Trophoblast cell (in vitro differentiated cells and primary cell): Measurements from ENCODE around the gene NPIPA2. TPM values are rescaled to one million over a fixed set of nuclear protein-coding genes. Genes with fewer than 3 reads are reported as not detected.
"Not testable (repeated sequence)": the region's sequence is repeated elsewhere in the genome, so short reads cannot be mapped to it uniquely, and the experiment has no call there.

Experiments used
- DNase-seq, 2 donors: peaks; one replicate each; pipeline ENCODE4 v3.0.0-alpha.2; 2016
- H2AFZ ChIP-seq: 2 replicates; pipeline ENCODE4 v1.6.1; 2013; ENCODE audit warnings: low read length, moderate library complexity, mild to moderate bottlenecking; ENCODE audit not compliant: insufficient read depth, poor library complexity
- H2AK5ac ChIP-seq: 2 replicates; pipeline ENCODE4 v1.6.1; 2013; ENCODE audit warnings: mild to moderate bottlenecking, low read length
- H2BK120ac ChIP-seq: 2 replicates; pipeline ENCODE4 v1.6.1; 2013; ENCODE audit warnings: low read length, mild to moderate bottlenecking, moderate library complexity; ENCODE audit not compliant: insufficient read depth, poor library complexity
- H2BK12ac ChIP-seq: 2 replicates; pipeline ENCODE4 v1.6.1; 2013; ENCODE audit warnings: mild to moderate bottlenecking, low read length, moderate library complexity
- H2BK5ac ChIP-seq: 2 replicates; pipeline ENCODE4 v1.6.1; 2013; ENCODE audit warnings: low read length, low read depth, moderate library complexity, mild to moderate bottlenecking; ENCODE audit not compliant: poor library complexity
- H3K14ac ChIP-seq: 2 replicates; pipeline ENCODE4 v1.6.1; 2013; ENCODE audit warnings: mild to moderate bottlenecking, low read length
- H3K18ac ChIP-seq: 2 replicates; pipeline ENCODE4 v1.6.1; 2013; ENCODE audit warnings: mild to moderate bottlenecking, low read length
- H3K23ac ChIP-seq: 2 replicates; pipeline ENCODE4 v1.6.1; 2013; ENCODE audit warnings: low read length
- H3K27ac ChIP-seq: 2 replicates; pipeline ENCODE4 v1.5.1; 2013; ENCODE audit warnings: low read depth, mild to moderate bottlenecking, inconsistent platforms, low read length, moderate library complexity
- H3K27me3 ChIP-seq: 2 replicates; pipeline ENCODE4 v1.6.1; 2013; ENCODE audit warnings: inconsistent platforms, mild to moderate bottlenecking, low read length, moderate library complexity; ENCODE audit not compliant: insufficient read depth
- H3K36me3 ChIP-seq, 2 experiments: 1 replicate in 1 of 2; 2 replicates in 1 of 2; pipeline ENCODE4 v1.6.1; 2013; ENCODE audit warnings: low read length in 2 of 2, mild to moderate bottlenecking in 2 of 2, moderate library complexity in 1 of 2; ENCODE audit not compliant: insufficient read depth in 2 of 2, control insufficient read depth in 1 of 2
- H3K4ac ChIP-seq: 2 replicates; pipeline ENCODE4 v1.6.1; 2013; ENCODE audit warnings: low read depth, mild to moderate bottlenecking, low read length, moderate library complexity
- H3K4me1 ChIP-seq, 2 experiments: 1 replicate in 1 of 2; 2 replicates in 1 of 2; pipeline ENCODE4 v1.6.1; 2013; ENCODE audit warnings: low read length in 2 of 2, mild to moderate bottlenecking in 2 of 2, moderate library complexity in 1 of 2; ENCODE audit not compliant: insufficient read depth in 2 of 2, control insufficient read depth in 1 of 2
- H3K4me2 ChIP-seq: 2 replicates; pipeline ENCODE4 v1.6.1; 2013; ENCODE audit warnings: inconsistent platforms, mild to moderate bottlenecking, low read length, moderate library complexity
- H3K4me3 ChIP-seq: 2 replicates; pipeline ENCODE4 v1.5.1; 2013; ENCODE audit warnings: mild to moderate bottlenecking, low read depth, low read length, inconsistent platforms
- H3K79me1 ChIP-seq: one replicate; pipeline ENCODE4 v1.6.1; 2013; ENCODE audit warnings: low read length
- H3K79me2 ChIP-seq: 2 replicates; pipeline ENCODE4 v1.6.1; 2013; ENCODE audit warnings: low read length, mild to moderate bottlenecking; ENCODE audit not compliant: control insufficient read depth, insufficient read depth, poor library complexity
- H3K9ac ChIP-seq: 2 replicates; pipeline ENCODE4 v1.6.1; 2013; ENCODE audit warnings: mild to moderate bottlenecking, low read length
- H3K9me3 ChIP-seq: 2 replicates; pipeline ENCODE4 v1.6.1; 2013; ENCODE audit warnings: low read depth, mild to moderate bottlenecking, control low read depth, inconsistent platforms, low read length; ENCODE audit not compliant: insufficient read depth
- H4K12ac ChIP-seq: 2 replicates; pipeline ENCODE4 v1.6.1; 2013; ENCODE audit warnings: low read depth, mild to moderate bottlenecking, low read length, moderate library complexity
- H4K8ac ChIP-seq: 2 replicates; pipeline ENCODE4 v1.6.1; 2013; ENCODE audit warnings: low read depth, mild to moderate bottlenecking, low read length, moderate library complexity
- H4K91ac ChIP-seq: one replicate; pipeline ENCODE4 v1.6.1; 2013; ENCODE audit warnings: low read depth, mild to moderate bottlenecking, low read length, moderate library complexity
- WGBS: extraction: QIAGEN DNeasy Blood & Tissue Kit; methylation state at CpG from one replicate; pipeline ENCODE4 v1.1.7; 2013; ENCODE audit warnings: missing lambda C conversion rate; ENCODE audit not compliant: insufficient read length, insufficient coverage; ENCODE audit errors: extremely low coverage; 5-methylcytosine and 5-hydroxymethylcytosine counted together
- polyA plus RNA-seq: library from polyadenylated mRNA; stranded (reverse); fragments of 200-250 nt; gene quantifications from 2 replicates; pipeline ENCODE4 v1.2.3, GENCODE V29; 2013

Gene NPIPA2
- 1.2 TPM in 2 replicates for polyA plus RNA-seq

GRCh38 chr16:14742273-14743128 lies at the start of gene NPIPA2:
TSS of gene NPIPA2 (plus strand) at chr16:14742533. CDS start at chr16:14748066, 5,533 bp downstream.
- H2BK5ac ChIP-seq, H2AK5ac ChIP-seq, H3K18ac ChIP-seq, H2AFZ ChIP-seq, H3K4me3 ChIP-seq, H3K4me1 ChIP-seq, H3K9ac ChIP-seq, H3K79me1 ChIP-seq, H3K4me2 ChIP-seq, H2BK12ac ChIP-seq, H4K8ac ChIP-seq, H2BK120ac ChIP-seq, H3K14ac ChIP-seq, H3K23ac ChIP-seq, H3K79me2 ChIP-seq, H3K27ac ChIP-seq, H4K91ac ChIP-seq, H3K9me3 ChIP-seq, H3K4ac ChIP-seq, DNase-seq, H3K27me3 ChIP-seq, H3K36me3 ChIP-seq, H4K12ac ChIP-seq: not testable (repeated sequence)
- WGBS = no CpG with 5 or more reads among the region's 73 CpGs

DNA sequence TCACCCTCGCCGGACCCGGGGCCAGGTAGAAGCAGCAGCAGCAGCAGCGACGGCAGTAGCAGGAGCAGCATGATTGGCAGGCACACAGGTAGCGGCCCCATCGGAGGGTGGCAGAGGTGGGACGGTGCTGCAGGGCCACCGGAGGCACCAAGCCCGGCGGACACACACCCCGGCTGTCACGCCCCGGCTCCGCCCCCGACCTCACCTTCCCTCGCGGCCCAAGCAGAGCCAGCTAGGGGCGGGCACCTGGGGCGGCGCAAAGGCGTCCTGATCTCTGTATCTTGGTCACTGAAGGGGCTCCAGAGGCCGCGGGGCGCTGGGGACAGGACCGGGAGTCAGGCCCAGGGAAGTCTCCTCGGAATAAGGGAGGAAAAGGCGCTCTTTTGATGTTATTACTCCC lies 48.2 kb upstream of the NPIPA2 start, which contains the start of gene PLA2G10:
TSS of gene PLA2G10 (minus strand) at position 180 of the 400 bp plus-strand sequence. CDS start at position 101, 79 bp downstream.
- not testable (repeated sequence) for H4K91ac ChIP-seq, H4K8ac ChIP-seq, H3K36me3 ChIP-seq, H3K4ac ChIP-seq, H3K14ac ChIP-seq, H2BK120ac ChIP-seq, H3K27ac ChIP-seq, H2AFZ ChIP-seq, H3K9ac ChIP-seq, H3K9me3 ChIP-seq, H3K23ac ChIP-seq, H2BK5ac ChIP-seq, H3K27me3 ChIP-seq, H3K4me1 ChIP-seq, H4K12ac ChIP-seq, H3K4me2 ChIP-seq, H3K79me1 ChIP-seq, H2BK12ac ChIP-seq, DNase-seq, H3K18ac ChIP-seq, H3K4me3 ChIP-seq, H3K79me2 ChIP-seq, H2AK5ac ChIP-seq
- WGBS = no CpG with 5 or more reads among the region's 28 CpGs

GRCh38 chr16:14701859-14702258 lies 40.5 kb upstream of the NPIPA2 start:
- H2AK5ac ChIP-seq, H3K4me1 ChIP-seq, H3K9me3 ChIP-seq, H2BK120ac ChIP-seq, H4K8ac ChIP-seq, H2BK5ac ChIP-seq, H3K27me3 ChIP-seq, H4K12ac ChIP-seq, DNase-seq, H3K18ac ChIP-seq, H2BK12ac ChIP-seq, H3K36me3 ChIP-seq, H3K23ac ChIP-seq, H3K79me1 ChIP-seq, H3K4me2 ChIP-seq, H3K14ac ChIP-seq, H3K4ac ChIP-seq, H3K4me3 ChIP-seq, H3K27ac ChIP-seq, H3K79me2 ChIP-seq, H3K9ac ChIP-seq, H2AFZ ChIP-seq, H4K91ac ChIP-seq: not testable (repeated sequence)
- no CpG with 5 or more reads among the region's 7 CpGs for WGBS

DNA sequence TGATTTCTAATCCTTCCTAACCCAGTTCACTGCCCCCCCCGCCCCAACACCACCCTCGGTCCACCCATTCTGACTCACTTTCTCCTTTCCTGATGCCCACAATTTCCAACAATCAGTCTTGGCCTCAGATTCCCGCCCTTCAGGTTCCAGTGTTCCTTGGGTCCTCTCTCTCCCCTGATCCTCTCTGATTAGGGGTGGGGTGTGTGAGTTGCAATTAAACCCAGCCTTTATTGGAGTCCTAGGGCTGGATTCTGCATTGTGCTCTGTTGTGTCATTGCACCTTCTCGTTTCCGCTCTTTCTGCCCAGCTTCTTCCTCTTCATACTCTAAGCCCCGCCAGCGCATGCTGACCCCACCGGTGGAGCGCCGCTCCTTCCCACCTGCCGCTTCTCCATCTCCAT lies 39.7 kb upstream of the NPIPA2 start:
- H3K79me2 ChIP-seq, H3K36me3 ChIP-seq, H3K23ac ChIP-seq, H3K9ac ChIP-seq, H3K27me3 ChIP-seq, H3K79me1 ChIP-seq, H2BK120ac ChIP-seq, H3K4ac ChIP-seq, H4K8ac ChIP-seq, H3K9me3 ChIP-seq, H3K27ac ChIP-seq, H3K4me3 ChIP-seq, H3K18ac ChIP-seq, H3K14ac ChIP-seq, H4K91ac ChIP-seq, H2BK5ac ChIP-seq, H2BK12ac ChIP-seq, H3K4me2 ChIP-seq, H2AFZ ChIP-seq, H2AK5ac ChIP-seq, DNase-seq, H3K4me1 ChIP-seq, H4K12ac ChIP-seq: not testable (repeated sequence)
- WGBS = no CpG with 5 or more reads among the region's 11 CpGs
